Stomach (tissue), 9 donors: ENCODE data around the gene ZDHHC21. TPM values are rescaled to one million over a fixed set of nuclear protein-coding genes. Genes with fewer than 3 reads are reported as not detected.

Source experiments
- DNase-seq, 2 donors: peaks; one replicate each; pipeline versions ENCODE4 v3.0.0 to v3.0.0-alpha.2; 2013 to 2019
- H3K27ac ChIP-seq, 5 donors: fragments of 200-600 bp in 4 of 5; sonication (generic) in 4 of 5; one replicate each; pipeline ENCODE4 v1.5.1; 2013 to 2019; ENCODE audit warnings: mild to moderate bottlenecking in 1 of 5, moderate library complexity in 1 of 5
- H3K27me3 ChIP-seq, 3 donors: fragments of 200-600 bp; sonication (generic); one replicate each; pipeline ENCODE4 v1.5.1; 2017 to 2019; ENCODE audit warnings: mixed run types in 1 of 3
- H3K36me3 ChIP-seq, 4 donors: fragments of 200-600 bp; sonication (generic); 1 replicate in 3 of 4; 2 replicates in 1 of 4; pipeline ENCODE4 v1.5.1; 2016 to 2019
- H3K4me1 ChIP-seq, 4 donors: fragments of 200-600 bp; sonication (generic); one replicate each; pipeline ENCODE4 v1.5.1; 2016 to 2019
- H3K4me3 ChIP-seq, 4 donors: fragments of 200-600 bp; sonication (generic) in 3 of 4; one replicate each; pipeline ENCODE4 v1.5.1; 2016 to 2019; ENCODE audit warnings: mild to moderate bottlenecking in 1 of 4
- H3K9me3 ChIP-seq, 4 donors: fragments of 200-600 bp; sonication (generic); one replicate each; pipeline ENCODE4 v1.5.1; 2016 to 2019
- CTCF ChIP-seq, 7 experiments: fragments of 450-650 bp in 4 of 7; fragments of 200-600 bp in 3 of 7; sonication (generic) in 3 of 7; IDR thresholded peaks; one replicate each; pipeline ENCODE4 v1.5.1; 2016 to 2019; ENCODE audit warnings: antibody characterized with exemption in 7 of 7, control low read depth in 2 of 7, mild to moderate bottlenecking in 1 of 7
- EP300 ChIP-seq: sonication (generic); formaldehyde crosslinking; IDR thresholded peaks from one replicate; pipeline ENCODE4 v1.6.1; 2017; ENCODE audit warnings: antibody characterized with exemption
- POLR2A ChIP-seq, 4 donors: fragments of 450-650 bp; IDR thresholded peaks; one replicate each; pipeline ENCODE4 v1.6.1; 2016; ENCODE audit warnings: antibody characterized with exemption in 4 of 4, control low read depth in 2 of 4, mild to moderate bottlenecking in 1 of 4, moderate library complexity in 1 of 4
- POLR2AphosphoS5 ChIP-seq, 3 donors: sonication (generic); formaldehyde crosslinking; IDR thresholded peaks; one replicate each; pipeline ENCODE4 v1.6.1; 2016; ENCODE audit warnings: antibody characterized with exemption in 3 of 3
- WGBS, 5 donors: extraction: QIAGEN DNeasy Blood & Tissue Kit in 3 of 5; methylation state at CpG; one replicate each; pipeline versions ENCODE4 v1.1.5 to v1.1.7; 2013 to 2018; 5-methylcytosine and 5-hydroxymethylcytosine counted together
- intact Hi-C: fragments of 100-400 bp; cut with DNase I; formaldehyde crosslinking; loops from one replicate; pipeline ENCODE4 v1.15.1; 2023; ENCODE audit warnings: low total_unique reads
- polyA plus RNA-seq, 3 donors: library from polyadenylated mRNA; stranded (reverse); fragments of 200-250 nt; gene quantifications; one replicate each; pipeline ENCODE4 v1.2.3, GENCODE V29; 2013
- total RNA-seq, 5 donors: library from RNA; depleted of rRNA; stranded (reverse); fragments of >200 nt; gene quantifications; one replicate each; pipeline versions ENCODE4 v1.1.0 to v1.2.3, GENCODE V29; 2014 to 2016
- donor health status: healthy with polysubstance abuse.
- donor health status: Bipolar disorder and iron deficiency.
- donor health status: healthy.

The ZDHHC21 gene
- total and polyA plus RNA-seq, 8 donors = 1.2 to 33.4 (median 4.7) TPM

GRCh38 chr9:14616188-14616982 lies 76.8 kb downstream of the ZDHHC21 start:
- Histone ChIP-seq H3K4me1 (peaks cover 0 to 15% (median 0%) of the 10 kb centered on the region in 4 donors), H3K4me3 (no peak overlapping the region), H3K27me3 (no peaks in the 10 kb centered on the region), H3K36me3 (peaks cover 0 to 10% (median 8%) of the 10 kb centered on the region in 4 donors), H3K9me3 (no peaks in the 10 kb centered on the region), H3K27ac (no peak overlapping the region)
- 44 to 50% (median 46%) methylated on average over 3 of the region's 3 CpGs for WGBS, 5 donors
- intact Hi-C loops = loop anchor here (10.0 kb wide), 1 partner anchor 148 kb away; no protein-coding TSS in a partner anchor
- DNase-seq = peak in 1 of 2 donors; percentile 82
- no peak for TF ChIP-seq EP300
- peak in 4 of 7 experiments; percentile 31 to 61 (median 40) for TF ChIP-seq CTCF (IDR thresholded peaks at IDR 0.05)

DNA sequence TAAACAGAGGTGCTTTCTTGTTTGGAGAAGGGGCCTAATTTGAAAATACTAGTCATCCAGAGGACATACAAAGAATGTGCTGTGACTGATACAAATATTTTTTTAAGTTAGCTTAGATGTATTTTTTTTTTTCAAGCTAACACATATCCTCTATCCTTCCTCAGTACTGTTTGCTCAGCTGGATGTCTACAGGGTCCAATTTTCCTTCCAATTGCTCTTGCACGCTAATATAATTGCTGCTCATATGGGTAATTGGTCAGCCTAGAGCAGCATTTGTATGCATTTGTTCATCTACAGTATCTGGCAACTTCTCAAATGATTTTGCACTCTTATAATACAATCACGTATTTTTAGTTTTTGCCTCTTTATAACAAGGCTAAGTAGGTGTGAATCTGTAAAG lies 84.7 kb downstream of the ZDHHC21 start:
- WGBS, 5 donors = 87 to 97% (median 93%) methylated on average over 2 of the region's 2 CpGs
- peak in 1 of 2 donors; percentile 12 for DNase-seq
- Histone ChIP-seq H3K9me3 (no peaks in the 10 kb centered on the region), H3K27me3 (no peaks in the 10 kb centered on the region), H3K27ac (no peak overlapping the region), H3K36me3 (peaks cover 0 to 3% (median 0%) of the 10 kb centered on the region in 4 donors), H3K4me3 (no peak overlapping the region), H3K4me1 (no peaks in the 10 kb centered on the region)
- intact Hi-C loops = no loop called here
- TF ChIP-seq POLR2AphosphoS5 (IDR thresholded peaks at IDR 0.05) (no peak), EP300 (no peak), POLR2A (IDR thresholded peaks at IDR 0.05) (no peak), CTCF (IDR thresholded peaks at IDR 0.05) (no peak)

DNA sequence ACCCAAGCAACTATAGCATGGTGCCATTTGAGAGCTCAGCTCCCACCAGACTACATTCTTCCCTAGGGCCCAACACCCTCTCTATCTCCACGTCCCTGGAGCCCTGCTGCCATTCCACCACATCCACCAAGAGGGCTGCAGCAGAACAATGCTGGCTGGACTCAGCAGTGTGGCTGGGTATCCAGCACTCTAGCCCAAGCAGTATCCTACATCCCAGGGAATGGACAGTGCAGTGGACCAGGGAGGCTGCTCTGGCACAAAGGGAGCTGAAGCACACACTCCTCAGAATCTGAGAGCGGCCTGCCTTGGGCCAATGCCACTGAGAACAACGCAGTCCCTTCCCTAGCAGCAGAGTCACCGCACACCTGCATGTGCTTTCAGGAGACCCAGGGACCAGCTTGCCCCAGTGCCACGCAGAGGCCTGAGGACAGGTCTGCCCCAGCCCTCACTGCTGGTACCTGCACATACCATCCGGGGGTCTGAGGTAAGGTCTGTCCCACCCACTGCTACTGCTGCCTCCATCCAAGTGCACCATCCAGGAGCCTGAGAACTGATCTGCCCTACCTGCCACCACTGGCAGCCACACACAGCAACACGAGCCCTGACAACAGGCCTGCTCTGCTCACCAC lies 95.9 kb downstream of the ZDHHC21 start:
- Histone ChIP-seq H3K36me3 (peaks cover 0 to 23% (median 14%) of the 10 kb centered on the region in 4 donors), H3K27ac (no peak overlapping the region), H3K4me3 (no peak overlapping the region), H3K27me3 (no peaks in the 10 kb centered on the region), H3K4me1 (no peaks in the 10 kb centered on the region), H3K9me3 (peaks cover 0 to 27% (median 14%) of the 10 kb centered on the region in 4 donors)
- intact Hi-C loops = no loop called here
- no peak for TF ChIP-seq CTCF (IDR thresholded peaks at IDR 0.05)
- no peak for TF ChIP-seq POLR2AphosphoS5 (IDR thresholded peaks at IDR 0.05)
- no peak for TF ChIP-seq POLR2A (IDR thresholded peaks at IDR 0.05)
- no peak for TF ChIP-seq EP300
- WGBS, 5 donors = 94 to 100% (median 97%) methylated on average over 3 to 7 of the region's 7 CpGs
- no peak for DNase-seq

DNA sequence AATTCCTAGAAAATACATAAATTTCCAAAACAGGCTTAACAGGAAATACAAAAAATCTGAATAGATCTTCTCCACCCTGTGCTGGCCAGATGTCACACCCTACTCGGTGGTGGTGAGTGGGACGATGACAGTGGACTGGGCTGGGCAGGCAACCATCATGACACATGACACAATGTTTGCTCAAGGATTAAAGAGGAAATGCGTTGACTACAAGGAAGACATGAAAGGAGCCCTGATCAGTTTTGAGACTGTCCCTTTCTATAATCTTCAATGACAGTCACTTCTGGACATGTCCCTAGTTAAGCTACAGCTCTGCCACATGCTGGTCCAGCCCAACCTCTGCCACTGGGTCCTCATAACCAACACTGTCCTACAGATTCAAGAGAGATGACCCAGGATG lies 99.8 kb downstream of the ZDHHC21 start:
- DNase-seq = no peak
- TF ChIP-seq CTCF (IDR thresholded peaks at IDR 0.05) (no peak), POLR2AphosphoS5 (IDR thresholded peaks at IDR 0.05) (no peak), EP300 (no peak)
- intact Hi-C loops = no loop called here
- Histone ChIP-seq H3K27me3 (no peaks in the 10 kb centered on the region), H3K36me3 (peaks cover 0 to 30% (median 14%) of the 10 kb centered on the region in 4 donors), H3K4me1 (no peaks in the 10 kb centered on the region), H3K4me3 (no peak overlapping the region), H3K27ac (no peak overlapping the region), H3K9me3 (peaks cover 0 to 14% (median 6%) of the 10 kb centered on the region in 4 donors)
- WGBS, 5 donors = 83 to 95% (median 92%) methylated on average over 3 of the region's 3 CpGs
